Endothelial cell of umbilical vein (primary cell): ENCODE results near the gene PRPSAP1. TPM values are rescaled to one million over a fixed set of nuclear protein-coding genes. Genes with fewer than 3 reads are reported as not detected.

Experiments
- BruUV-seq: library from RNA; stranded (reverse); fragments of 400-500 nt; replicated peaks from 2 replicates; lab custom pipeline; 2021; lab: Mats Ljungman, UMichigan
- CTCF ChIA-PET: fragments of 300-600, 350-600 bp; sonication (Branson Sonifier 250); formaldehyde crosslinking; loops from one replicate; lab custom pipeline; 2021; ENCODE audit warnings: antibody characterized with exemption, inconsistent platforms; lab: Charles Lee
- POLR2A ChIA-PET: fragments of 300-600, 350-600 bp; sonication (Branson Sonifier 250); formaldehyde crosslinking; loops from one replicate; lab custom pipeline; 2021; ENCODE audit warnings: antibody characterized with exemption, inconsistent platforms; lab: Charles Lee
- DNase-seq: peaks from one replicate; pipeline ENCODE4 v3.0.0-alpha.2; 2011; ENCODE audit warnings: low read depth, low spot score
- FAIRE-seq: peaks from 2 replicates; lab custom pipeline; 2011; peaks lifted over from hg19 to GRCh38; lab: Jason Lieb, UNC
- H2AFZ ChIP-seq: 2 replicates; pipeline ENCODE4 v1.6.0; 2012; ENCODE audit warnings: low read depth, low read length, control low read depth, inconsistent platforms
- H3K27ac ChIP-seq: 2 replicates; pipeline ENCODE4 v1.5.1; 2011; ENCODE audit warnings: low read depth, mild to moderate bottlenecking, control low read depth, low read length, moderate library complexity; ENCODE audit not compliant: insufficient read depth
- H3K27me3 ChIP-seq, 2 experiments: 2 replicates each; pipeline versions ENCODE4 v1.6.0 to v1.6.1; 2011; ENCODE audit warnings: low read length in 2 of 2, mixed read lengths in 1 of 2; ENCODE audit not compliant: control insufficient read depth in 2 of 2, insufficient read depth in 2 of 2
- H3K36me3 ChIP-seq, 2 experiments: 2 replicates in 1 of 2; 3 replicates in 1 of 2; pipeline ENCODE4 v1.5.1; 2011; ENCODE audit warnings: low read length in 2 of 2, mild to moderate bottlenecking in 1 of 2, moderate library complexity in 1 of 2; ENCODE audit not compliant: control insufficient read depth in 2 of 2, insufficient read depth in 2 of 2; ENCODE audit errors: extremely low read depth in 1 of 2
- H3K4me1 ChIP-seq: 3 replicates; pipeline ENCODE4 v1.5.1; 2011; ENCODE audit warnings: mild to moderate bottlenecking, low read length; ENCODE audit not compliant: control insufficient read depth, insufficient read depth; ENCODE audit errors: extremely low read depth
- H3K4me2 ChIP-seq: 2 replicates; pipeline ENCODE4 v1.6.1; 2011; ENCODE audit warnings: low read length, control low read depth, mixed read lengths; ENCODE audit not compliant: insufficient read depth
- H3K4me3 ChIP-seq, 3 experiments: fragments of 200-600 bp in 1 of 3; sonication (generic), shearing (Covaris generic) in 1 of 3; replicated peaks in 1 of 3; 2 replicates each; pipeline ENCODE4 v1.5.1; 2011 to 2016; ENCODE audit warnings: control low read depth in 3 of 3, low read length in 3 of 3, mild to moderate bottlenecking in 2 of 3, inconsistent platforms in 1 of 3, low read depth in 1 of 3, moderate library complexity in 1 of 3; ENCODE audit not compliant: insufficient read depth in 1 of 3
- H3K79me2 ChIP-seq: 2 replicates; pipeline ENCODE4 v1.6.0; 2012; ENCODE audit warnings: low read length, inconsistent platforms; ENCODE audit not compliant: control insufficient read depth, insufficient read depth
- H3K9ac ChIP-seq: replicated peaks from 2 replicates; pipeline ENCODE3; 2011; ENCODE audit warnings: low read length, control low read depth; ENCODE audit not compliant: insufficient read depth; ENCODE audit errors: extremely low read depth
- H3K9me1 ChIP-seq: replicated peaks from 3 replicates; pipeline ENCODE4 v1.6.0; 2011; ENCODE audit warnings: mild to moderate bottlenecking, low read length; ENCODE audit not compliant: control insufficient read depth, insufficient read depth; ENCODE audit errors: extremely low read depth
- H3K9me3 ChIP-seq: replicated peaks from 2 replicates; pipeline ENCODE4 v1.5.1; 2012; ENCODE audit warnings: low read length, inconsistent platforms; ENCODE audit not compliant: control insufficient read depth, insufficient read depth
- H4K20me1 ChIP-seq: replicated peaks from 2 replicates; pipeline ENCODE3; 2011; ENCODE audit warnings: mild to moderate bottlenecking, low read length; ENCODE audit not compliant: control insufficient read depth, insufficient read depth; ENCODE audit errors: extremely low read depth
- EZH2 ChIP-seq: IDR thresholded peaks from 2 replicates; pipeline ENCODE4 v1.6.1; 2012; ENCODE audit warnings: borderline replicate concordance, low read depth, mild to moderate bottlenecking, moderate library complexity, low read length, inconsistent platforms; ENCODE audit not compliant: severe bottlenecking
- FOS ChIP-seq: IDR thresholded peaks from 2 replicates; pipeline ENCODE4 v1.6.1; 2011; ENCODE audit warnings: mild to moderate bottlenecking, low read length, moderate library complexity, borderline replicate concordance; ENCODE audit not compliant: insufficient read depth
- GATA2 ChIP-seq: IDR thresholded peaks from 2 replicates; pipeline ENCODE4 v1.7.0; 2011; ENCODE audit warnings: low read depth, mild to moderate bottlenecking, moderate library complexity, mixed read lengths, low read length; ENCODE audit not compliant: insufficient read length, insufficient read depth
- JUN ChIP-seq: IDR thresholded peaks from 2 replicates; pipeline ENCODE4 v1.6.1; 2011; ENCODE audit warnings: borderline replicate concordance, low read depth; ENCODE audit not compliant: insufficient read length, insufficient read depth
- MAX ChIP-seq: IDR thresholded peaks from 2 replicates; pipeline ENCODE4 v1.6.1; 2011; ENCODE audit not compliant: insufficient read depth, insufficient read length
- MYC ChIP-seq: IDR thresholded peaks from one replicate; pipeline ENCODE4 v1.6.1; 2011; ENCODE audit warnings: mild to moderate bottlenecking, low read depth, low read length
- POLR2A ChIP-seq: IDR thresholded peaks from 2 replicates; pipeline ENCODE4 v1.6.1; 2012; ENCODE audit warnings: low read depth, mild to moderate bottlenecking, control low read depth, low read length
- POLR2AphosphoS5 ChIP-seq: IDR thresholded peaks from 2 replicates; pipeline ENCODE4 v1.6.1; 2012; ENCODE audit warnings: low read depth, mild to moderate bottlenecking, control low read depth, low read length, moderate library complexity; ENCODE audit not compliant: insufficient read depth
- dilution Hi-C: fragments of 300-500 bp; cut with MboI; formaldehyde crosslinking; loops from one replicate; pipeline ENCODE4 v1.15.0; 2019; ENCODE audit warnings: low sequenced_read_pairs; ENCODE audit not compliant: extremely low pct_ligation_motif_present
- intact Hi-C: fragments of 100-400 bp; cut with micrococcal nuclease; formaldehyde crosslinking; loops from one replicate; pipeline ENCODE4 v1.10.0; 2022
- polyA plus RNA-seq, 4 experiments: library from polyadenylated mRNA; depleted of rRNA in 3 of 4; stranded (reverse) in 3 of 4; unstranded in 1 of 4; fragments of >200 nt; gene quantifications; 2 replicates each; pipeline versions ENCODE4 v1.2.1 to v1.2.3, GENCODE V29; 2011 to 2012; ENCODE audit warnings: missing spikeins in 1 of 4
- total RNA-seq: library from RNA; stranded (reverse); gene quantifications from 2 replicates; pipeline ENCODE4 v1.2.3, GENCODE V29; 2021
- TF ChIP-seq, protein P1 (sequence below), 2 donors: IDR thresholded peaks; 1 replicate in 1 of 2; 2 replicates in 1 of 2; pipeline ENCODE4 v1.5.1; 2011; ENCODE audit warnings: low read length in 2 of 2, mild to moderate bottlenecking in 2 of 2, moderate library complexity in 2 of 2, control low read depth in 1 of 2, inconsistent platforms in 1 of 2, low read depth in 1 of 2; ENCODE audit not compliant: insufficient read depth in 1 of 2; ENCODE audit errors: extremely low read depth in 1 of 2

Gene PRPSAP1
- total and polyA plus RNA-seq, 2 donors (not counting 3 experiments of a cell fraction or from before 2014, with no cell fraction given) = 90.2 to 123 TPM

GRCh38 chr17:76399175-76400172, 45.8 kb upstream of the PRPSAP1 start:
- intact Hi-C loops = loop anchor here (2.0 kb wide), 1 partner anchor 45 kb away; no protein-coding TSS in a partner anchor
- Histone ChIP-seq H3K27me3 (no peaks in the 10 kb centered on the region), H3K27ac (no peak overlapping the region), H4K20me1 (no peaks in the 10 kb centered on the region), H3K36me3 (peaks cover 9 to 57% of the 10 kb centered on the region in 2 experiments), H3K4me1 (no peaks in the 10 kb centered on the region), H3K9ac (no peak overlapping the region), H2AFZ (no peak overlapping the region), H3K4me2 (no peak overlapping the region), H3K9me1 (no peaks in the 10 kb centered on the region), H3K9me3 (no peaks in the 10 kb centered on the region), H3K4me3 (no peak overlapping the region), H3K79me2 (no peaks in the 10 kb centered on the region)
- DNase-seq (no peak), FAIRE-seq (no peak)
- POLR2A ChIA-PET = no interaction called here
- dilution Hi-C loops = no loop called here
- no TSS peak for BruUV-seq
- TF ChIP-seq, protein P1, sequence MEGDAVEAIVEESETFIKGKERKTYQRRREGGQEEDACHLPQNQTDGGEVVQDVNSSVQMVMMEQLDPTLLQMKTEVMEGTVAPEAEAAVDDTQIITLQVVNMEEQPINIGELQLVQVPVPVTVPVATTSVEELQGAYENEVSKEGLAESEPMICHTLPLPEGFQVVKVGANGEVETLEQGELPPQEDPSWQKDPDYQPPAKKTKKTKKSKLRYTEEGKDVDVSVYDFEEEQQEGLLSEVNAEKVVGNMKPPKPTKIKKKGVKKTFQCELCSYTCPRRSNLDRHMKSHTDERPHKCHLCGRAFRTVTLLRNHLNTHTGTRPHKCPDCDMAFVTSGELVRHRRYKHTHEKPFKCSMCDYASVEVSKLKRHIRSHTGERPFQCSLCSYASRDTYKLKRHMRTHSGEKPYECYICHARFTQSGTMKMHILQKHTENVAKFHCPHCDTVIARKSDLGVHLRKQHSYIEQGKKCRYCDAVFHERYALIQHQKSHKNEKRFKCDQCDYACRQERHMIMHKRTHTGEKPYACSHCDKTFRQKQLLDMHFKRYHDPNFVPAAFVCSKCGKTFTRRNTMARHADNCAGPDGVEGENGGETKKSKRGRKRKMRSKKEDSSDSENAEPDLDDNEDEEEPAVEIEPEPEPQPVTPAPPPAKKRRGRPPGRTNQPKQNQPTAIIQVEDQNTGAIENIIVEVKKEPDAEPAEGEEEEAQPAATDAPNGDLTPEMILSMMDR (IDR thresholded peaks at IDR 0.05; ENCODE audit: extremely low read depth in 1 of 2, insufficient read depth in 1 of 2, low read depth in 1 of 2, low read length in 2 of 2) = no peak
- TF ChIP-seq MYC (no peak), POLR2A (no peak), GATA2 (no peak), MAX (no peak), POLR2AphosphoS5 (no peak), JUN (no peak), FOS (no peak), EZH2 (no peak)
- CTCF ChIA-PET = interaction anchor here (1.2 to 4.7 kb wide), 12 partner anchors 9 to 119 kb away, joined by 3 to 155 read pairs (median 32); partner anchors contain the start of genes PRPSAP1, QRICH2 and SPHK1
